GM18867 (cell line): ENCODE data around the gene KCNS3.

ENCODE experiments used
- ATAC-seq: cut with Tn5 transposase; IDR thresholded peaks from one replicate; pipeline ENCODE4 v1.9.1; 2021; ENCODE audit warnings: mild to moderate bottlenecking, moderate library complexity; ENCODE audit not compliant: unreplicated experiment

KCNS3 gene

GRCh38 chr2:17876590-17876989, 1.9 kb upstream of the KCNS3 start:
- no peak for ATAC-seq

- ATAC-seq: peak; percentile 21
Observed at GRCh38 chr2:17877811-17878280, 621 bp upstream of the KCNS3 start.

- ATAC-seq: peak; percentile 16
Observed at GRCh38 chr2:17879137-17879912, 858 bp downstream of the KCNS3 start.

- ATAC-seq: no peak
Observed at GRCh38 chr2:17879913-17880274, 1.4 kb downstream of the KCNS3 start.

DNA sequence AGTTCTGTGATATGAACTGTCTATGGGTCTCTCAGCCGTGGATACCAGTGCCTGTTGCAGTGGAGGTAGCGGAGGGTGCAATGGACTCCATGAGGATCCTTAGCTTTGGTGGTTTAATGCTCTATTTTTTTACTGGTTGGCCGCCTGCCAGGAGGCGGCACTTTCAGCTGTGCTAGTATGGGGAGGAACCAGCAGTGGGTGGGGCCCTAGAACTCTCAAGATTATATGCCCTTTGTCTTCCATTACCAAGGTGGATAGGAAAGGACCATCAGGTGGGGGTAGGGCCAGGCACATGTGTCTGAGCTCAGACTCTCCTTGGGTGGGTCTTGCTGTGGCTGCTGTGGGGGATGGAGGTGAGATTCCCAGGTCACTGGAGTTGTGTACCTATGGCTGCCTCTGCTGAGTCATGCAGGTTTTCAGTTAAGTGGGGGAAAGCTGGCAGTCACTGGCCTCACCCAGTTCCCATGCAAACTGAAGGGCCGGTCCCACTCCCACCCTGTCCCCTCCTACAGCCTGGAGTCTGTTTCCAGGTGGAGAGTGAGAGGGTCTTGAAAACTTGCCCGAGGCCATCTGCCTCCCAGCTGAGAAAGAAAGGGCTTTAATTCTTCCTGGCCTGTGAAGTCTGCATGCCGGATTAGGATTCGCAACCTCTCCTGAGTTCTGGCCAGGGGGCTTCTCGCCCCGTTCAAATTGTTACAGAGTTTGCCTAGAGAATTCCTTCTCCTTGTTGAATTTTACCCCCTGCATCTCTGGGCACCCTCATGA, 14.5 kb downstream of the KCNS3 start:
- no peak for ATAC-seq

DNA sequence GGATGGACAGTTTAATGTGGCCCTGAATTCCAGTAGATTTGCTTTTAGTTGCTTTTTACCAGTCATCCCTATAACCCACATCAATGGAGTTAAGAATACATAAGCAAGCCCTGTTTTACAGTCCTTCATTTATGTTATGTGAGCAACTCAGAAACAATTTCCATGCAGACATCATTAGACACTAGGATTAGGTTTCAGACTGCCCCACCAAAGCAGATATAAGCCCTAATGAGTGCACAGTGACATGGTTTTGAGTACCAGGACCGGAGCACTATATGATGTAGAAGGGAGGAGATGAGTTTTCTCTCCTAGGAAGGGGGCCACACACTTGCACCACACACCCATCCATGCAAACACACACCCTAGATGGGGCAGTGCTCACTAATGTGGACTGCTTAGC, 15.5 kb downstream of the KCNS3 start:
- ATAC-seq: no peak

GRCh38 chr2:17894556-17894955, 16.1 kb downstream of the KCNS3 start:
- ATAC-seq: no peak

DNA sequence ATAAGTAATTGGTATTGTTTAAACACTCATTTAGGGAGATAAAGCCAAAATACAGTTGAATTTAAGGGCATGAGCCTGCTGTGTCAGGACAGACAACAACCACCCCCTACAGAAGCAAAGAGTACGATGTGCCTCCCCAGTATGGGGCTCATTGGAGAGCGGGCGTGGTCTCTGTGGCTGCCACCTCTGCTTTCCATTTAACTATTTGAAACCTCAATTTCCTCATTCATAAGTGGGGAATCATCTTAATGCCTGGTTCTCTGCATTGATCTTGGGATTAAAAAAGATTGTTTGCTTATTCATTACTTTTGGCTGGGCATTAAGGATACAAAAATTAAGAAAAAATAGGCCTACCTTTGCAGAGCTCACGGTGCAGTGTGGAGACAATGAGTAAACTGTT, 21.4 kb downstream of the KCNS3 start:
- ATAC-seq: no peak

GRCh38 chr2:17901246-17901645, 22.8 kb downstream of the KCNS3 start:
- ATAC-seq: no peak

GRCh38 chr2:17910980-17911379, 32.5 kb downstream of the KCNS3 start:
- no peak for ATAC-seq

DNA sequence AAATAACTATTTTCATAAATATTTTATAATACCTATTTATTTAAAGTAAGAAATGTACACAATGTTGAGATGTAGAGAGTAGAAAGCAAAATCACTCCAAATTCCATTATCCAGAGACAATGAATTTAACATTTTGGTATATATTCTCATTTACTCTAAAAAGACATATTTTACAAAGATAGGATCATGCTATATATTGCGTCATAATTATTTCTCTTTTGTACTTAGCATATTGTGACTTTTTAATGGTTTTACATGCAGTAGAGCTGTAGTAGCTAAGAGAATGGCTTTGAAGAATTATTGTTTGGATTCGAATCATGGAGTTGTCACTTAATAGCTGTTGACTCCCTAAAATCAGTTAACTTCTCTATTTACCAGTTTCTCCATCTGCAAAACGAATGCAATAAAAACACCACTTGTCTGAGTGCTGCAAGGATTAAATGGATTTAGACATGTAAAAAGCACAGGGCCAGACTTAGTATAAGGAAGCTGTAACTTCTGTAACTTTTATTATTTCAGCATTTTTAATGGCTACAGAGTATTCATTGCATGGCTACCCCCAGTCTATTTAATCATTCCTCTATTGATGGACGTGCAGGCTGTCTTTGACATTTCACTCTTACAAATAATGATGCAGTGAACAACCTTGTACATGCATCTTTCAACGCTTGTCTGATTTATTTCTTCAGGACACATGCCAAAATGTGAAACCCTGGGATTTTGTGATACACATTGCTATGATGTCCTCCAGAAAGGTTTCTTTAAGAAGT, 33.2 kb downstream of the KCNS3 start:
- peak; percentile 32 for ATAC-seq

DNA sequence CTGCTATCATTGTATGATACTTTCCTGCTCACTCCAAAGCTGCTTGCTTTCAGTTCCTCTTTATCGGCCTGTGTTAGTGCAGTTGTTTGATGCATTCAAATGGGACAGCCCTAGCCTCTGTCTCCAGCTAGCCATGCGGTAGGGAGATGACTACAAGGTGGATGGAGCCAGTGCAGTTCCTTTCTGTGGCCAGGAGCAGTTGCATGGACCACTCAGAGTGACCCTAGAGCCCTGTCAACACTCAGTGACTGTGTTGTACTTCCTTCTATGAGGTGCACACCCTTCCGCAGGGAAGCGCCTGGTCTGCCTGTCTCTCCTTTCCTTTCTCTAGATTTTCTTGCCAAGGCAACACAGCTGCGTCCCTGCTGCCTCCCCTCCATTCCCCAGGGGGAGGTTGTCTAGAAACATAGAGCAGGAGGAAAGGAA, 33.8 kb downstream of the KCNS3 start:
- ATAC-seq: peak; percentile 96

DNA sequence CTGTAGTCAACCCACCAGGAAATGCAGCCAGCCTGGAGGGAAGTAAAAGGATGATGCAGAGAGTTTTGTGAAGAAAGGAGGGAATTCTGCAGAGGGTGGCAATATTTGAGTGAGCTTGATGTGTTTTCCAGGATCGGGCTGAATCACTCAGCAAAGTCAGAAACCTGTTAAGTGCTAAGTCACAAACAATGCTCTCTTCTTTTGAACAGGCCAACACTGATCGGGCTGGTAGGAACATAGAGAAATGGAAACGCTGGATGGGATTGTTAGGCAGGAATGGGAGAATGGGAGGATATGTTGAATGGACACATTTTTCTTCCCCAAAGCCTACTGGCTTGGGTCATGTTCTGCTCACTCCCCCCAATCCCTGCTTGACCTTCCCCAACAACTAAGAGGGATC, 36.6 kb downstream of the KCNS3 start:
- ATAC-seq: no peak

DNA sequence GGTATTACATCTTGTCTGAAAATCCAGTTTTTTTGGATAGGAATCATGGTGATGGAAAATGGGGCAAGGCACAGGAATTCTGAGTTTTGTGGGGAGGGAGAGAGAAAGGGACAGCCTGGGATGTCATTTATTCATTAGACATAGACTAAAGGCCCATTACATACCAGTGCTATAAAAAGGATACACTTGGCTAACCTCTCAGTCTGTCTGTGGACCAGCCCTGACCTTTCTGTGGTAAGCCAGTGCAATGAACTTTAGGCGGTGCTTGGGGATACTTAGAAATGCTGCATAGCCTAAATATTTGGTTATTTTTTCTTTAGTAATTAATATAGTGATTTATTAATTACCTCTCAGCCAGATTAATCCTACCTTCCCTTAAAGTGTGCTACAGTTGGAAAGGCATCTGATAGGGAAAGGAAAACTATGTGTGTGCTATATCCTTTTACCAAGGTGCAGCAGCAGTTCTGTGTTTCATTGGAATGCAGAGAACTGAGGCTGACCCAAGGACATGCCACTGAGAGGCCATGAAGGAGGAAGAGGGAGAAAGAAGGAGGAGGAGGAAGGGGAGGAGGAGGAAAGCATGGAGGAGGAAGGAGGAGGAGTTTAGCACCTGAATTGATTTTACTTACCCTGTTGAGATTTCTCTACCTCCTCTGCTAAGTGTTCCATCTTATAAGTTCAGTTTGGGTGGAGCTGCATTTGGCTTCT, 37.5 kb downstream of the KCNS3 start:
- no peak for ATAC-seq

- no peak for ATAC-seq
Observed at GRCh38 chr2:17916584-17916983, 38.1 kb downstream of the KCNS3 start.

GRCh38 chr2:17918789-17919188, 40.3 kb downstream of the KCNS3 start:
- no peak for ATAC-seq

DNA sequence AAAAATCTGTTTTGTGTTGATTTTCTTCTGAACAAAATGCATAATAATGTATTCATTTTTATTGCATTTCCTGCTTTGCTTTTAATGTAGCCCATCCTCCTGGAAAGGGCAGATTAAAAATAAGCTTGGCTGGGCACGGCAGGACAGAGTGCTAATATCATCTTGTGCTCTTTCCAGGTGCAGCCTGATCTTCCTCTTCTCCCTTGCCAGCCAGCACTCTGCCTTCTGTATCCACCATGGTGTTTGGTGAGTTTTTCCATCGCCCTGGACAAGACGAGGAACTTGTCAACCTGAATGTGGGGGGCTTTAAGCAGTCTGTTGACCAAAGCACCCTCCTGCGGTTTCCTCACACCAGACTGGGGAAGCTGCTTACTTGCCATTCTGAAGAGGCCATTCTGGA, 52.3 kb downstream of the KCNS3 start:
- ATAC-seq: no peak

GRCh38 chr2:17933256-17933655, 54.8 kb downstream of the KCNS3 start:
- ATAC-seq: no peak

- no peak for ATAC-seq
Observed at GRCh38 chr2:17934721-17935120, 56.3 kb downstream of the KCNS3 start.

DNA sequence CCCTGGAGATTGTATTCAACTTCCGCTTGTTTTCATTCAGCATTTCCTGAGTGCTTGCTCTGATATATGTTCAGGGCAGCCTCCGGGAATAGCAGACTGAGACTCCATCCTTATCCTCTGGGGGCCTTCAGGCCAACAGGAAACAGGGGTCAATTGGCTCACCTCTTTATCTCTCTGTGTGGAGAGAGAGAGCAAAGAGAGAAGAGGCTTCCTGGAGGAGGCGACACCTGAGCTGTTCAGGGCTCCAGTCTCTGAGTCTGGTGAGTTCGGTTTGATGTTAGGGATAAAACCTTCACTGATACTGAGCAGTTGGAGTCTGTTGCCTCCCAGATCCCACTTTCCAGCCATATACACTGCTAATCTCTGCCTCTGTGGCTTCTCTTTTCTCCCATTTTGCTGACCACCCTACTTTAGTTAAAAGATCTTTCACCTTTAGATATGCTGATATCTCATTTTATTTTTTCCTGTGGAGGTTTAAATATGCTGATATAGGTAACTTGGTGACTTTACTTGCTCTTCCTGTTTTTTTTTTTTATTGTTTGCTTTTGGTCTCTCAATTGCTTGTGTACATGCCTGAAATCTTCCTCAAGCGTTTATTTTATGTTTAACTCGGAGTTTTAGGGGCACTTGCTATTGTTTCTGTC, 56.9 kb downstream of the KCNS3 start:
- no peak for ATAC-seq
